ENCODE data around the gene TEX12.
"Not testable (repeated sequence)": the region's sequence is repeated elsewhere in the genome, so short reads cannot be mapped to it uniquely, and the experiment has no call there.

TEX12 gene

GRCh38 chr11:112165049-112165448, 2.1 kb upstream of the TEX12 start:
- no peak for DNase-seq

DNA sequence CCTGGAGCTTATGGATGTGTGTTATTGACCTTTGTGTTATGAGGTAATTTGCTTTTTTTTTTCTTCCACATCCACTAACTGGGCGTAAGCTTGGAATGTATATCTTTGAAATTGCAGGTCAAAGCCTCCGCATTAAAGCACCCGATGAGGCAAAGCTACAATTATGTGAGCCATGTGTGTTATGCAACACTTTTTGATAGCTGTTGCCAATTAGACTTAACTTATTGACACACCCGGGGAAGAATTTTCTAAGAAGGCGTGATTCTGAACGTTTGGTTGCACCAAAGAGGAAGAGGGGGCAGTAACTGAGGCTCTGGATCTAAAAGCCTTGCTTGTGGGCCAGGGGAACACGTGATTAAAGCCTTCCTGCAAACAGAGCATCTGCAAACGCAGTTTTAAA, 610 bp upstream of the TEX12 start:
- no peak for DNase-seq

GRCh38 chr11:112172362-112172994, 5.3 kb downstream of the TEX12 start:
- DNase-seq, result no peak

GRCh38 chr11:112173152-112173551, 6.0 kb downstream of the TEX12 start:
- DNase-seq, result no peak

GRCh38 chr11:112174789-112175598, 7.8 kb downstream of the TEX12 start, which contains the start of gene BCO2:
Gene BCO2, plus strand, starts transcription at chr11:112175512. Its CDS starts 90 bp downstream, at chr11:112175602.
- peak; percentile 73 for DNase-seq

DNA sequence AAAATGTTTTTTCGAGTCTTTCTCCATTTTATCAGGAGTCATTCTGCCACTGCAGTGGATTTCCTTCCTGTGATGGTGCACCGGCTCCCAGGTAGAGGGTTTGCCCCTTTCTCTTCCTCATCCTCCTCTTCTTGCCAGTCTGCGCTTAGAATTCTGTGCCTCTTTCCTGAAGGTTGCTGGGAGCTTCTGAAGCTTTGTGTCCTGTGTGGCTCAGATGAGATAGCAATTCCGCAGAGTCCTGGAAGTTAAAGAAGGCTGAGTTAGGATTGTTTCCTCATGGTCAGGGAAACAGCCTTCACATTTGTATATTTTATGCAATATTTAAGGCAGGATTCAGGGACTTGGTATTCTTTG, 8.4 kb downstream of the TEX12 start:
- DNase-seq, result no peak

DNA sequence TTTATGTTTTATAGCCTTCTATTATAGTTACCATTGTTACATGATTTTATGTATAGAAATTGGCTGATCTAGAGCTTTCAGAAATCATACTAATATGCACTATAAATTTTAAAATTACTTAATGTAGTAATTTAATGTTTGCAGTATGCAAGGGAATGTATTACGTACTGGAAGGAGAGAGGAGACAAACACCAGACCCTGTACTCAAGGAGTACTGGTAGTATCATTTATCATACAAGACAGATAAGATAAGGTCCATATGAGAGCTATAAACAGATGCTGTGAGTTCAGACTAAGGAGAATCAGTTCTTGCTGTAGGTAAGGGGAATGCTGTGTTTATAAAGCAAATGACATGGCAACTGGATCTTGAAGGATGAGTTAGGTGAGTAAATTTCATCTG, 8.9 kb downstream of the TEX12 start:
- DNase-seq, result no peak

DNA sequence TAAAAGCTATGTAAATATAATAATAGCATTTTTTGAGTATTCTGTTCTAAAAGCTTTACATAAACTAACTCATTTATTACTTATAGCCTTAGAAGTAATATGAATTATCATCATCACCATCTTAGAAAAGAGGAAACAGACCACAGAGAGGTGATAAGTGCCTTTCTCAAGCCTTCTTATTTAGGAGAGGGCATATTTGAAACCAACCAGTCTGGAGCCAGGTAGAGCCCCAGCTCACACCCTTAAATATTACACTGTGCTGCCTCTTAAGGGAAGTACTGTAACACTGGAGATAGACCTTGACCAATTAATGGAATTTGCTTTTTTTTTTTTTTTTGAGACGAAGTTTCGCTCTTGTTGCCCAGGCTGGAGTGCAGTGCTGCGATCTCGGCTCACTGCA, 10.4 kb downstream of the TEX12 start:
- DNase-seq, result no peak

DNA sequence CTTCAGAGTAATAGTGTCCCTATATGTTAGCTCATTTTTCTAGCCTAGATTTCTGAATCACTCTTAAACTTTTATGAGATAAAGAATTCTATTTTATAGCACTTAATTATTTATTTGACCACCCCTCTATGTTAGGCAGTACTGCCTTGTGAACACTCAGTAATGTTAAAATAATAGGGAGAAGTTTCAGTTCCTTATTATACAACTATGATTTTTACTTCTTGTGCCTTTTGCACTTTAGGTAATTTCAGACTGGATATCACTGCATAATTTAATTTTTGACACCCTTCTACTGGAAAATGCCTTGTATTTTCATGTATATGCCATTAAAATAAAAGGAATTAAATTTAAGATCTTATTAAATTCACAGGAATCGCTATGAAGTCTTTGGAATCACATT, 11.3 kb downstream of the TEX12 start:
- DNase-seq, result no peak

DNA sequence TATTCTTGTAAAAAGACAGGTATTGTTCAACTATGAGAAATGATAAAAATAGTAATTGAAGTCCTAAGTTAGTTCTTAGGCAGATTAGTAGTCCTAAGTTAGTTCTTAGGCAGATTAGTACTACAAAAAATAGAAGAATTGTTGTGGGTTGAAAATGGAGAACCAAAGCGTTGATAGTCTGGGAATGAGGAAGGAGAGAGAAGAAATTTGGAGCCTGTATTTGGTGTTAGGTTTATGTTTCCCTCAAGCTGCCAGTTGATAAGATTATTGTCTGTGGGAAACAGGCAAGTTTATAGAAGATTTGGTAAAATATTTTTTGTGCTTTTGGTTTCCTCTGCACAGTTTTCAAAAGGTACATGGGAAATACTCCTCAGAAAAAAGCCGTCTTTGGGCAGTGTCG, 11.8 kb downstream of the TEX12 start:
- no peak for DNase-seq

- DNase-seq, result no peak
Observed at GRCh38 chr11:112179601-112180000, 12.4 kb downstream of the TEX12 start.

DNA sequence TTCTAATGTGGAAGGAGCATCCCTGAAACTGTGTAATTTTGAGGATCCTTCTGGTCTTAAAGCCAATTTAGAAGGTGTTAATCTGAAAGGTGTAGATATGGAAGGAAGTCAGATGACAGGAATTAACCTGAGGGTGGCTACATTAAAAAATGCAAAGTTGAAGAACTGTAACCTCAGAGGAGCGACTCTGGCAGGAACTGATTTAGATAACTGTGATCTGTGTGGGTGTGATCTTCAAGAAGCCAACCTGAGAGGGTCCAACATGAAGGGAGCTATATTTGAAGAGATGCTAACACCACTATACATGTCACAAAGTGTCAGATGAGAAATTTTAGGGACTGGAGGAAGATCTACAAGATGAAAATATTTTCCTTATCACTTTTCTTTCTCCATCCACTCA, 15.7 kb downstream of the TEX12 start:
- no peak for DNase-seq

GRCh38 chr11:112185883-112186282, 18.7 kb downstream of the TEX12 start:
- DNase-seq, result no peak

- DNase-seq, result no peak
Observed at GRCh38 chr11:112186304-112186703, 19.1 kb downstream of the TEX12 start.

DNA sequence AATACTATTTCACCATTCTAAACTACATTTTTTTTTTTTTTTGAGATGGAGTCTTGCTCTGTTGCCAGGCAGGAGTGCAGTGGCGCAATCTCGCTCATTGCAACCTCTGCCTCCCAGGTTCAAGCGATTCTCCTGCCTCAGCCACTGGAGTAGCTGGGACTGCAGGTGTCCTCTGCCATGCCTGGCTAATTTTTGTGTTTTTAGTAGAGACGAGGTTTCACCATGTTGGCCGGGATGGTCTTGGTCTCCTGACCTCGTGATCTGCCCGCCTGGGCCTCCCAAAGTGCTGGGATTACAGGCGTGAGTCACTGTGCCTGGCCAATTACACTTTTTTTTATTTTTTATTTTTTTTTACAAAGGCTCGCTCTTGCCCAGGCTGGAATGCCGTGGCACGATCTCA, 27.9 kb downstream of the TEX12 start:
- DNase-seq, result not testable (repeated sequence)

DNA sequence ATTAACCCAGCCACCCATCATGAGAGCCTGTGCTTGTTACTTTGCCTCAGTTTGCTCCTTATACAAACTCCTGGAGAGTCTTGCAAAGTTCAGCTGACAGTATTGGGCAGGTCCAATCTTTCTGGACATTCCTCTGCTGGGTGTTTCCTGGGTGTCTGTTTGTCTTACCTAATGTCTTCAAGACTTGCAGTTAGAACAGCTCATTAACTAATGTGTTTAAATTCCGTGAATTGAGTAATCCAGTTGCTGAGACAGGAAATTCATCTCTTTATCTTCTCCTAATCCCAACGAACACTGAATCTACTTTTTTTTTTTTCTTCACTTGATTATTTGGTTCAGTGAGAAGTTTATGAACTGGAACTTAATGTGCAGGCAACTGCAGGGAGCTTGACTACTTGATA, 28.8 kb downstream of the TEX12 start:
- DNase-seq, result no peak

DNA sequence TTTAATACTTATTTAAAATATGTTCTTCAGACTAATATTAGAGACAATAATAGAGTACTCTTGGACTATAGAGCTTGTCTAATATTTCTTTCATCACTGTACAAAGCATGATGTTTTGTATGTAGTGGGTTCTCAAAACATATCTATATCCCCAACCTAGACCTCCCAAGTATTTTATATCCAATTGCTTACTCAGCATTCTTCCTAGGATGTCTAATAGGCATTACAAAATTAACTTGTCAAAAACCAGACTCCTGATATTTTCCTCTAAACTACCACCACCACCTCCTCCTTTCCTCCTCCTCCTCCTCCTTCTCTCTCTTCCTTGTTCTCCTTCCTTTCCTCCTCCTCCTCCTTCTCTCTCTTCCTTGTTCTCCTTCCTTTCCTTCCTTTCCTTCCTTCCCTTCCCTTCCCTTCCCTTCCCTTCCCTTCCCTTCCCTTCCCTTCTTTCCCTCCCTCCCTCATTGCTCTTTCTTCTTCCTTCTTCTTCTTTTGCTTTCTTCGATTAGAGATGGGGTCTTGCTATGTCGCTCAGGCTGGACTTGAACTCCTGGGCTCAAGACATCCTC, 29.4 kb downstream of the TEX12 start:
- DNase-seq, result no peak

- not testable (repeated sequence) for DNase-seq
Observed at GRCh38 chr11:112199101-112199500, 31.9 kb downstream of the TEX12 start.

GRCh38 chr11:112200252-112200651, 33.1 kb downstream of the TEX12 start:
- DNase-seq, result no peak

DNA sequence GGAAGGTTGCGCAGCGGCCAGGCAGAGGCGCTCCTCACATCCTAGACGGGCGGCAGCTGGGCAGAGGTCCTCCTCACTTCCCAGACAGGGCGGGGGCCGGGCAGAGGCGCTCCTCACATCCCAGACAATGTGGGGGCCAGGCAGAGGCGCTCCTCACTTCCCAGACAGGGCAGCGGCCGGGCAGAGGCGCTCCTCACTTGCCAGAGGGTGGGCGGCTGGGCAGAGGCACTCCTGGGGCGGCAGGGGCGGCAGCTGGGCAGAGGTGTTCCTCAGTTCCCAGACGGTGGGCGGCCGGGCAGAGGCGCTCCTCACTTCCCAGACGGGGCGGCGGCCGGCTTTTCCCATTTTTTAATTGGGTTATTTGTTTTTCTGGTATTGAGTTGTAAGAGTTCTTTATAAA, 38.9 kb downstream of the TEX12 start:
- no peak for DNase-seq

- no peak for DNase-seq
Observed at GRCh38 chr11:112210890-112211289, 43.7 kb downstream of the TEX12 start.

GRCh38 chr11:112211536-112211935, 44.4 kb downstream of the TEX12 start:
- DNase-seq, result no peak

GRCh38 chr11:112212290-112212689, 45.1 kb downstream of the TEX12 start:
- DNase-seq, result no peak

- no peak for DNase-seq
Observed at GRCh38 chr11:112212710-112213109, 45.5 kb downstream of the TEX12 start.

All from stimulated activated CD8-positive, alpha-beta memory T cell treated with anti-CD3 and anti-CD28 coated beads, Interleukin-4, amount 100 ng/mL, for 48 hours (primary cell).